ENCODE measurements around the gene C1QTNF4.

The C1QTNF4 gene

DNA sequence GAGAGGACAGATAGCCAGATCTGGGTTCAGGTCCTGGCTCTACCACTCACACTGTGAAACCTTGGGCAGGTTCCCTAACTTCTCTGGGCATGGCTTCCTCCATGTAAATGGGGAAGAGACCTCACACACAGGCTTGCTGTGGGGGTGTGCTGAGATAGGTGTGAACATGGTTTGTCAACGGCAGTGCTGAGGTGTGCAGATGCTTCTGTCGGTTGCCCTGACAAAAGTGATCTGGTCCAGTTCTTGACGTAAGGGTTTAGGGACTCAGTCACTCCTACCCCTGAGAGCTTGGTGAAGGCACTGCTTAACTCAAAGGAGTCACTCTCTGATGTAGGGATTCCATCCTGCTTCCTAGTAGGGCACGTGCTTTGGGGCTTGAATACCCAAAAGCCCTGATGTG, 2.0 kb downstream of the C1QTNF4 start:
- FAIRE-seq, result no peak

DNA sequence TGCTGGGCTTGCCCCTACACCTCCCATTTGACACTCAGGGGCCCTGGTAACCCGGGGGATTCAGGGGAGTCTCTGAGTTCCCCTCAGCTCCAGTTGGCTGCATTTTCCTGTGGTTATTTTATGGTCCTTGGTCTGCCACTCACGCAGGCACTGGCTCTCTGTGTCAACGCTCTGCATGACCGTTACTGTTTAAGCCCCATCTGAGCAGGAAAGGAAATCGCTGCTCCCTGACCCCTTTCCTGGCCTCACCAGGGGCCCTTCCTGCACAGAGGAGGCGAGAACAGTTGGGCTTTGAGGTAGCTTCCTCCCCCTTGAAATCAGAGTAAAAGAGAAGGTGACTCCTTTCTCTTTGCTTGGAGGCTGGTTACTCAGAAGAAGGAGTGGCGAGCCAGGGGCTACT, 2.4 kb downstream of the C1QTNF4 start:
- FAIRE-seq, result no peak

DNA sequence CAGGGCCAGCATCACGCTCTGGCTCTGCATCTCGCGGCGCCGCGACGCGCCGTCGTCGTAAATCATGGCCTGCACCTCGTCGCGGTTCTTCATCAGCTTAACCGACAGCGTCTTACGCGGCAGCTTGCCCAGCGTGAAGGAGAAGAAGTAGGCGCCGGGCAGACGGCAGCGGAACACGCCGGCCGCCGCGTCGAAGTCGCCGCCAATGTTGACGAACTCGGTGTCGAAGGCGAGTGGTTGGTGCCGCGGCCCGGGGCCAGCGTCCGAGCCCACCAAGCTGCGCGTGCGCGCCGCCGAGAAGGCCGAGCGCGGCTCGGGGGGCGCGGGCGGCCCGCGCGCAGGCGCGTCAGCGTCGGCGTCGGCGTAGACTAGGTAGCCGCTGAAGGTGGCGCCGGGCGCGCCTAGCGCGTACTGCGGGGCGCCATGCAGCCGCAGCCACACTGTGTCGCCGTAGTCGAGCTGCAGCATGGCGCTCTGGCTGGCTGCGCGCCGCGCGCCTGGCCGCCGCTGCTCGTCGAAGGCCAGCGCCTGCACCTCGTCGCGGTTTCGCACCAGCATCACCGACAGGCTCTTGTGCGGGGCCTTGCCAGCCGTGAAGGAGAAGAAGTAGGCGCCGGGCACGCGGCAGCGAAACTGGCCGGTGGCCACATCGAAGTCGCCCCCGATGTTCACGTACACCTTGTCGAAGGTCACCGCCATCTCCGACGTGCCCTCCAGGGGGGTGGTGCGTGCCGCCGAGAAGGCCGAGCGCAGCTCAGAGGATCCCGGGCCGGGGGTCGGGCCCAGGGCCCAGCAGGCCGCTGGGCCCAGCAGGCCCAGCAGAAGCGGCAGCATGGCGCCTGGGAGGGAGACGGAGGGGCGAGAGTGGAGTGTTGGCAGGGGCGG, 4.0 kb downstream of the C1QTNF4 start:
- FAIRE-seq, result no peak

DNA sequence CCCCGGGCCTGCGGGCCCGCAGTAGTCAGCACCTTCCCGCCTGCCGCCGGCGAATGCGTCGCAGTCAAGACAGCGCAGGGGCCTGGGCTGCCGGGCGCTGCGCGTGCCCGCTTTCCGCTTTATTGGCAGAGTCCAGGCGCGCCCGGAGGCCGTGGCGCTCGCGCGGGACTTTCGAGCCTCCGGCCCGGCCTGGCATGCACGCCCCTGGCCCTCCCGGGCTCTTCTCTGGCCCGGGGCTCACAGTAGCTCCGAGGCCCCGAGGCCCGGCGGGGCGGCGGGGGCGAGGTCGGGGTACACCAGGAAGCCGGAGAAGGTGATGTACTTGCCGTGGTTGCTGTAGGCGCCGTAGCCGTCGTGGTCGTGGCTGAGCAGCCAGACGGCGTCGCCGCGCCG, 4.6 kb downstream of the C1QTNF4 start:
- FAIRE-seq, result no peak

DNA sequence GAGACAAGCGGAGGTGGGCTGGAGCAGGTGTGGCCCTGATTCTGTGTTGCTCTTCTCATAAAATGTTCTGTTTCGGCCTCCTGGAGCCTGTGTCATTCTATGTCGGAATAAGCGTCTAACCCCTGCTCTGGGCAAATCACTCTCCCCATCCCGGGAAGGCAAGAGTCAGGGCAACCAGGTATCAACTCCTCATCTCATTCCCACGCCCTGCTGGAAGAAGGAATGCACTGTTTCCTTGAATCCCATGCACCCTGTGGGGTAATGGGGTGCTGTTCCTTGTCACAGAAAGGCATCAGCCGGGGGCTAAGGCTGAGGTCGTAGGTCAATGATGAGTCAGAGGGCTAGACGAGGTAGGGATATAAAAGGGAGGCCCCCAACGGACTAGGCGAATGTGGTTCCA, 5.1 kb downstream of the C1QTNF4 start:
- no peak for FAIRE-seq

DNA sequence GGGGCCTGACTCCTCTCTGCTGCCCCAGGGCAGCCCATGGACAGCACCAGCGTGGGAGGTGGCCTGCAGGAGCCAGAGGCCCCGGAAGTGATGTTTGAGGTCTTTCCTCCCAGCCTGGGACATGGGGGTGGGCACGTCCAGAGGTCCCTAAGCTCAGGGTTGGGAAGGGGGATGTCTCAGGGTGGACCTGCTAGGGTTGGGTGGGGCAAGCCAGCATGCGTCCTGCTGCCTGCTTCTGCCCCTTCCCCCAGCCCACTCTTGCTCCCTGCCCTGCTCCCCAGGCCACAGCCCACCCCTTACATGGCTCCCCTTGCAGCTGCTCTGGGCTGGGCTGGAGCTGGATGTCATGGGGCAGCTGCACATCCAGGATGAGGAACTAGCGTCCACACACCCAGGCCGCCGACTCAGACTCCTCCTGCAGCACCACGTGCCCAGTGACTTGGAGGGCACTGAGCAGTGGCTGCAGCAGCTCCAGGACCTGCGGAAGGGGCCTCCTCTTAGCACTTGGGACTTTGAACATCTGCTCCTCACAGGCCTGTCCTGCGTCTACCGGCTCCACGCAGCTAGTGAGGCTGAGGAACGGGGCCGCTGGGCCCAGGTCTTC, 6.4 kb downstream of the C1QTNF4 start:
- no peak for FAIRE-seq

DNA sequence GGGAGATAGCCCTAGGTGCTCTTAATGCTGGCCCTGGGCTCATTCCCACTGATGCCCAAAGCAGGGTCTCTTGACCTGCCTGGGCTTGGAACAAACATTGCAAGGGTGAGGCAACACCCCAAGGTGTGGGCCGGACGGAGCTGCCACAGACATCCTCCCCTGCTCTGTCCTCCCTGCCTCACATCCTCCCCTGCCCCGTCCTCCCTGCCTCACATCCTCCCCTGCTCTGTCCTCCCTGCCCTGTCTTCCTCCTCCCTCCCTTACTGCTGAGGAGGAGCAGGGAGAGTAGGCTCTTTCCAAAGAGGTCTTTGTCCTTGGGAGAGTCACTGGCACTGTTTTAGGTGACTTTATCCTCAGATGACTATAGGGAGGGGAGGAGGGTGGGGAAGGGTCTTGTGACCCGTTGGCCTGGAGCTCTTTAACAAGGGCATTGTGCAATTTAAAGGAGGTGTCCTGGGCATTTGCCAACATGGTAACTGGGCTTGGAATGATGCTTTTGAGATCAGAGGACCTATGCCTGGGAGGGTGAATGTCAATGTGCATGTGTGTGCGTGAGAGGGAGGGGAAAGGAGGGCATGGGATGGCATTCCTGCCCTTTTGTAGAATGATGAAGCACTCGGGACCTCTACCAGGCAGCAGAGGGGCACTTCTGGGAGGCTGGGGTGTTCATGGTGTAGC, 7.0 kb downstream of the C1QTNF4 start:
- FAIRE-seq, result no peak

DNA sequence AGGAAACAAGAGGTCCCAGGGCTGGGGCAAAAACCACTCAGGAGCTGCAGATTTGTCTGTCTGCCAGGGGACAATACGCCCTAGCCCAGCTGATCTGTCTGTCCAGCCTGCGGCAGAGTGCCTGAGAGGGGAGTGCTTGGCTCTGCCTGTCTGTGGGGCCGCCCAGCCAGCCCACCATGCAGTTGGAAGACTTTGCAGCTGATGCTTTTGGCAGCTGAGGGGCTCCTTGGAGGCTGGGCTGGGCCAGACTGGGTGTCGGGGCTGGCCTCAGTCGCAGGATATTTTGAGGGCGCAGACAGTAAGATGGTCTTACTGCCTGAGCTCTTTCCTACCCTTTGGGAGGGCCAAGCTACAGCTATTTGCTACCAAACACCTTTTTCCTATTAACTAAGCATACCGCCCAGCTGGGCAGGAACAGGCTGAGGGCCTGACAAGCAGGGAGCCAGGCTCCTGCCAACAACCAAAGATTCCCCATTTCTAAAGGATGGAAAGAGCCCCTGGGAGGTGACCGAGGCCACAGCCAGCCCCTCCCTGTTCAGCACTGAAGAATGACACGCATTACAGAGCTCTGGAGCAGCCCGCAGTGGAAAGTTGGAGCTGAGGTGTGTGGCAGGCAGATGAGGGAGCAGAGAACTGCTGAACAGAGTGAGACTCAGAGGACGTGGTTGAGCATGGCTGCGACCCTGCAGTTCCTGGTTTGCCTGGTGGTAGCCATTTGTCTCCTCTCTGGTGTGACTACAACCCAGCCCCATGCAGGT, 7.9 kb downstream of the C1QTNF4 start, which contains the start of gene FAM180B:
TSS of gene FAM180B (plus strand) at position 581 of the 758 bp plus-strand sequence. CDS start at position 672, 91 bp downstream.
- no peak for FAIRE-seq

DNA sequence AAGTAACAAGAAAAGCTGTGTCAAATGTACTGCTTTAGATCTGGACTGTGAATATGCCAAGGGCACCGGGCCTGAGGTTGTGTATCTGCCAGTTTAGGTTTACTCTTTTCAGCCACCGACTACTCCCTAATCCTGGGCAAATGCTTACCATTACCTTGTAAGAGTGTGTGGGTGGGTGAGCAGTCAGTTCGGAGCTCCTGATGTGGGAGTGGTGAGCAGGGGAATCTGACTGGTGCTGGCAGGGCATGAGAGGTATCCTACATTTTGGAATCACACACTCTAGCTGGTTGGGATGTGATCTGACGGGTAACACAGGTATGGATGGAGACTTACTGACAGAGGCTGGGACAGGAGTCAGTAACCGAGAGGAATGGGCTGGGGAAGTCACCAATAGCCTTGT, 10.4 kb downstream of the C1QTNF4 start:
- FAIRE-seq, result no peak

DNA sequence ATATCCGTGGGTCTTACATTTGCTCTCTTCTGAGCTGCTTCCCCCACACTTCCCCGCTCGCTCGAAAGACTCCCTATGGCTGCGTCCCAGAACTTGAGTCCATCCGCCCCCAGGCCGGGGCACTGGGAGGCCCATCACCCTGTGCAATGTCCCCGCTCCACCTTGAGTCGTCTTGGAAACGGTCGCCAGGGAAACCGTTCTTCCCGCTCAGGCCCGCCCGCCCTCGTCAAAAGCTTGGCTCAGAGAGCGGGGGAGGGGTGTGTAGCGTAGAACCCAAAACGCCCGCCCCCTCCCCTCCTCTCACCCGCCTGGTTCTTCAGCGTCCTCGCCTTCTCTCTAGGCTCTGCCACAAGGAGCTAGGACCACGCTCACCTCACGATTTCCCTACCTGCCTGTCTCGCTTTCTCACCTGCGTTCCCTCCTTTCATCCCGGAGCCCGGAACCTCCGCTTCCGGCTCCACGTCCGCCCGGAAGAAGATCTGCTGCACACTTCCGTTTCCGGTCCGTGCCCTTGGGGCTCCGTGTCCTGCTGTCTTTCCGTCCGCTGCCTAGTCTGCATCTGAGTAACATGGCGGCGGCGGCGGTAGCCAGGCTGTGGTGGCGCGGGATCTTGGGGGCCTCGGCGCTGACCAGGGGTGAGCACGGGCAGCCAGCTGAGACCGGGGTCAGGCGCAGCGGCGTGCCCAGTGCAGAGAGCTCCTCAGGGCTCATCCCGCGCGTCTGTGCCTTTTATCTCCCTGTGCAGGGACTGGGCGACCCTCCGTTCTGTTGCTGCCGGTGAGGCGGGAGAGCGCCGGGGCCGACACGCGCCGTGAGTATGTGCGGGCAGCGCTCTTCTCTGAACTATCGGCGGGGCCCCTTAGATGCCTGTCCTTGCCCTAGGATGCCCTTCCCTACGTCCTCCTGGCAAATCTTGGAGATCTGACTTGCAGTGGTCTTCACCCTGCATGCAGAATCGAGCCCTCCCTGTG, 15.4 kb downstream of the C1QTNF4 start, which contains the start of the genes KBTBD4 and NDUFS3:
TSS of gene KBTBD4 (minus strand) at position 447 of the 971 bp plus-strand sequence. CDS start at position 428, 19 bp downstream.
TSS of gene NDUFS3 (plus strand) at position 551 of the 971 bp plus-strand sequence. CDS start at position 569, 18 bp downstream.
- FAIRE-seq, result no peak

DNA sequence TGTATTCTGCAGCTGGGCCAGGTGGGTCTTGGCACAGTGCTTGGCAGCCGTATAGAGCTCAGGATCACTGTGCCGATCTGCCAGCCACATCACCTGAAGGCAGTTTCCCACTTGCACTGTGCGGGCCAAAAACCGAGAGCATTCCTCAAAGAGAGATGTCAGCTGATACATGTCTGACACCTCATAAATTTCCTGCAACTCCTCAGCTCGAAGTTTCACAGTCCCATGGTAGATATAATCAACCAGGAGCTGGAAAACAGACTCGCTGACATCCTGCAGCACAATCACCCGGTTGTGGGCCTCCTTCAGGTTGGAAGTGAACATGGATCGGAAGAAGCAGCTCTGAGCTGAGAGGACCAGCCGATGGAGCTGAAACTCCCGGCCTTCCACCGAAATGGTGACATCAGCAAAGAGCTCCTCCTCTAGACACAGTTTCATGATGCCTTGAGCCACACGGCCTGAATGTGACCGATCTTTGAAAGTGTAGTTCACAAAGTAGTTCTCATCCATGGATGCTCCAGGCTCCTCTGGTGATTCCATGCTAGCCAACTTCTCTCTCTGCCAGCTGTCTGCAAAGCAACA, 16.7 kb downstream of the C1QTNF4 start:
- FAIRE-seq, result no peak

DNA sequence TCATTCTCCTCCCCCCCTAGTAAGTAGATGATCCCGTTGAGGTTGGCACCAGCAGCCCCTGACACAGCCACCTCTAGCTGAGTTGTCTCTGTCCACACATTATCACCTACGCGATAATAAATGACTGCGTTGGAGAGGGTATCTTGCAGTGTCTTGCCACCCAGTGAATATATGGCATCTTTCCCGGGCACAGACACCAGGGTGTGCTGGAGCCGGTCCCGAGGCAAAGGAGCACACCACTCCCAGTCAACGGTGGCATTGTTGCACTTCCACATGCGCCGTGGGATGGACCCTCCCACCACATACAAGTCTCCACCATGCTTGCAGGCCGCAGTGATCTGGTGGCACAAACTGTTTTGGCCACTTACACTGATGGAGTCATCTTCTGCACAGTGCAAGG, 20.9 kb downstream of the C1QTNF4 start:
- no peak for FAIRE-seq

DNA sequence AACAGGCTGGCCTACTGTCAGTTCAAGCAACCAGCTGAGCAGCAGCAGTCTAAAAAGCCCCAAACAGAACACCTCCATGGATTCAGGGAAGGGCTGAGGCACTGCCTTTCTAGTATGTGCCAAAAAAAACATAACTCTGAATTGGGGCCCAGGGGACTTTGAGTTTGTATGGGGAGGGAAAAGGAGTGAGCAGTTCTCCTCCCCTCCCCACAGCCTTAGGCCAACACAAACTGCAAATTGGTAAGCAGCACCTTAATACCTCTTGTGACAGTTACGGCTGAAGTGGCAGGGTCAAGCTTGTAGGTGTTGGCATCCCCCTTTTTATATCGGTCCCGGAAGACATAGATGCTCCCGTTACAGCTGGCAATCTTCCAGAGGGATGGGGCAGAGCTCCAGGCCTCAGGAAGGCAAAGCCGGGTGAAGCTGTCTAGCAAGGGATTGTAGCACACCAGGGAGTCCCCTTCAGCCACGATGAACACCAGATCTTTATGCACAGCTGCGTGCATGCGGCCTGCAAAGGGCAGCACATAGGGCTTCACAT, 21.4 kb downstream of the C1QTNF4 start:
- FAIRE-seq, result no peak

DNA sequence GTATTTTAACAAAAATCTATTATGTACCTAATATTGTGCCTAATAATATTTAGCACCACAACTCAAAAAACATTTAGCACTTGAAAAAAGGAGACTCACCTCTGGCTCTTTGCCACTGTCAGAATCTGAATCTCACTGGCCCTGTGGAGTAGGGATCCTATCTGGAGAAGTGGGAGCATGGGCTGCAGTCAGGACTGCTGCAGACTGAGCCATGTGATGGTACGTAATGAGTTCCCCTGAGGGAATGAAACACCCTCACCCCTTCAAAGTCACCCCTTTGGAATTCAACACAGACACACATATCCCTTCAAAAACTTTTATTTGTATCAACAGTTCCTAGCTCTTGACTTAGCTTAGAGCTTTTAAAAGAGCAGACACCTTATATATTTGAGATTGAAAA, 22.3 kb downstream of the C1QTNF4 start:
- FAIRE-seq, result no peak

DNA sequence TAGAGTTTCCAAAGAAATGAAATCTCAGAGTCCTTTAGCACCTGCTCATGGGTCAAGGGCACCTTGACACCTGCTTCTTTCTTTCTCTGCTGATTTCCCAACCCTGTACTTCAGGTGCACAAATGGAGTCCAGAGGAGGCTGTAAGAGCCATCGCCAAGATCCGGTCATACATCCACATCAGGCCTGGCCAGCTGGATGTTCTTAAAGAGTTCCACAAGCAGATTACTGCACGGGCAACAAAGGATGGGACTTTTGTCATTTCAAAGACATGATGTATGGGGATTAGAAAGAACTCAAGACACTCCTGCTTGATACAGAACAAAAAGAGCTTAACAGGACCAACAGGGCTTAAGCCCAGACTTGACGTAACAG, 22.9 kb downstream of the C1QTNF4 start:
- FAIRE-seq, result no peak

DNA sequence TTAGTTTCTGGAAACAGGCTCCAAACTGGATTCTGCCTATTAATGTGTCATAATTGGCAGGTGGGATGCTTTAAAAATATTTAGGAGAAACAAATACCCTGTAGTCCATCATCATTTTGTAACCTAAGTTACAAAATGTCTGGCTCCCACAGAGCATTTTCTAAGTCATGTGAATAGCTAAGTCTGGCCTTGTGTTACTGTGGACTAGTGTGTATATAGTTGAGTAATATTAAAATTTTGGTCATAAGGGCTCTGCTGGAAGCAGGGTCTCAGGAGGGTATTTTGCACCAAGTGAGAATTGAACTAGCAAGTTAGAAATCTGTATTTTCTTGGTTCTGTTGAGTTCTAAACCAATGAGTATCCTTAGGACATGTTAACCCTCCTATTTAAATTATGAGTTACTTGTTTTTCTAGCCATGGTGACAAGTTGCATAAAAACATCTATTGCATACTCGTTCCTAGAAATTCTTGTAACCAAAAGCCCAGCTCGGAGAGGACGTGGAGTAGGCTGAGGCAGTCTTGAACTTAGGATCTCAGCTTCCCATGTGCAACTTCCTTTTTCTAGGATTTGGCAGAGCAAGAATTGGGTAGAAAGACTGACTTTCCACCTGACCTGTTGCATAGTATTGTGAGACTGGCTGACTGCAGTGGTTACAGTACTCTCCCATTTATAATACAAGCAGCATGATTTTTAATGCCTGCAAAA, 23.4 kb downstream of the C1QTNF4 start:
- FAIRE-seq, result no peak

DNA sequence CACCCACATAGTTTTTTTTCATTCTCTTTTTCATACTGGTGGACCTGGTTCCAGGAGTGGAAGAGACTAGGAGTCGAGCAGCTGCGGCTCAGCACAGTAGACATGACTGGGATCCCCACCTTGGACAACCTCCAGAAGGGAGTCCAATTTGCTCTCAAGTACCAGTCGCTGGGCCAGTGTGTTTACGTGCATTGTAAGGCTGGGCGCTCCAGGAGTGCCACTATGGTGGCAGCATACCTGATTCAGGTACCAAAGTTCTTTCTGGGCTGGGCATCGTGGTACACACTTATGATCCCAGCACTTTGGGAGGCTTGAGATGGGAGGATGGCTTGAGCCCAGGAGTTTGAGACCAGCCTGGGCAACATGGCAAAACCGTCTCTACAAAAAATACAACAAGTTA, 24.6 kb downstream of the C1QTNF4 start:
- no peak for FAIRE-seq

DNA sequence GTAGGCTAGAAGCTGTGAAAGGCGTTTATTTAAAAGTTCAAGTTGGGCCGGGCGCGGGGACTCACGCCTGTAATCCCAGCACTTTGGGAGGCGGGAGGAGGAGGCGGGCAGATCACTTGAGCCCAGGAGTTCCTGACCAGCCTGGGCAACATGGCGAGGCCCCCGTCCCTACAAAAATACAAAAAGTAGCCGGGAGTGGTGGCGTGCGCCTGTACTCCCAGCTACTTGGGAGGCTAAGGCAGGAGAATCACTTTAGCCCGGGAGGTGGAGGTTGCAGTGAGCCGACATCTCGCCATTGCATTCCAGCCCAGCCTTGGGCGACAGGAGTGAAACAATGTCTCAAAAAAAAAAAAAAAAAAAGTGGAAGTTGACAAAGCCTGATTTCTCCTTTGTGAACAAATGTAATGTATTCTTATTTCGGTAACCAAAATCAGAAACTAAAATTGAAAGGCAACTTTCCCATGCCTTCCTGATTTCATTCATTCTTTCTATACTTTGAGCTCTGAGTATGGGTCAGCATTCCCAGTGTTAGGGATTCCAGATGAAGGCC, 28.0 kb downstream of the C1QTNF4 start:
- FAIRE-seq, result no peak

DNA sequence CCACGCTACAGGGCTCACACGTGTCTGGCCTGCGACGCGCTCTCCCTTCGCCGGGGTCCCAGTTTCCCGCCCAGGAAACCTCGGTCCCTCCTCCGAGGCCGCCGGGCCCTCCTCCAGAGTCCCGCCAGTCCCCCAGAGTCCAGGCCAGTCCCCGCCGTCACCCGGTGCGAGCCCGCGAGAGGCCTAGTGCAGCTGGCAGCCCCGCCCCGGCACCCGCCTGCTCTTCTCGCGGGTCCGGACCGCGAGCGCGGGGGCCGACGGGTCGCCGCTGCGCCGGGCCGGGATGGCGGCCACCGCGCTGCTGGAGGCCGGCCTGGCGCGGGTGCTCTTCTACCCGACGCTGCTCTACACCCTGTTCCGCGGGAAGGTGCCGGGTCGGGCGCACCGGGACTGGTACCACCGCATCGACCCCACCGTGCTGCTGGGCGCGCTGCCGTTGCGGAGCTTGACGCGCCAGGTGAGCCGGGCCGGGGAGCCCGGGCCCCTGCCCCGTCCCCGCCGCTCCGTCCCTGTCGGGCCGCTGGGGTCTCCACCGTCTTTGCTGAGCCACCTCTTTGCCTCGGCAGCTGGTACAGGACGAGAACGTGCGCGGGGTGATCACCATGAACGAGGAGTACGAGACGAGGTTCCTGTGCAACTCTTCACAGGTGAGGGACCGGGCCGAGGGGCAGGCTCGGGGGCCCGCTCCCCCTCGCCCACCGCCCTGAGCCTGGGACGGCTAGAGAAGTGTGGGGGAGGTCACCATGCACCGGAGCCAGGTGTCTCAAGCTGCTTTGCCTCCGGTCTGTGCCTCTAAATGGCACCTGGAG, 28.7 kb downstream of the C1QTNF4 start, which contains the start of gene PTPMT1:
TSS of gene PTPMT1 (plus strand) at position 260 of the 809 bp plus-strand sequence. CDS start at position 284, 24 bp downstream.
- no peak for FAIRE-seq
